Inflammatory macrophage treated with lipopolysaccharide for 4 hours (primary cell): Measurements from ENCODE around the gene SV2C.
"Not testable (repeated sequence)": the region's sequence is repeated elsewhere in the genome, so short reads cannot be mapped to it uniquely, and the experiment has no call there.

Experiments
- DNase-seq: peaks from one replicate; pipeline ENCODE4 v3.0.0-alpha.2; 2020

SV2C gene

DNA sequence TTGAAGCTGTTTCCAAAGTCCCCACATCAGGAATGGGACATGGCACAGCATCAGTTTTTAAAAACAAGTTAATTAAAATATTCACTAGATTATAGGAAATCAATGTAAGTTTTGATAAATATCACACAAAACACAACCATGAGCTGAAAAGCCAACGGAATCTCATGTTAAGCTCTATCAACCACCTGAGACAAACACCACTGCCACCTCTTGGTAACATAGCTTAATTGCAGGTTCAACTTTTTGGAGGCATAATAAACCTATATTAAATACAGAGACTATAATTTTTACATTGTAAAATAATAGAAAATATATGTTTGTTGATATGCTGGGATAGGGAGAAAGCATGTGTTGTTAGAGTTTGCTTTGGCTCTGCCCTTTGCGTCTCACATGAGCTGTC lies 126.1 kb downstream of the SV2C start:
- no peak for DNase-seq

DNA sequence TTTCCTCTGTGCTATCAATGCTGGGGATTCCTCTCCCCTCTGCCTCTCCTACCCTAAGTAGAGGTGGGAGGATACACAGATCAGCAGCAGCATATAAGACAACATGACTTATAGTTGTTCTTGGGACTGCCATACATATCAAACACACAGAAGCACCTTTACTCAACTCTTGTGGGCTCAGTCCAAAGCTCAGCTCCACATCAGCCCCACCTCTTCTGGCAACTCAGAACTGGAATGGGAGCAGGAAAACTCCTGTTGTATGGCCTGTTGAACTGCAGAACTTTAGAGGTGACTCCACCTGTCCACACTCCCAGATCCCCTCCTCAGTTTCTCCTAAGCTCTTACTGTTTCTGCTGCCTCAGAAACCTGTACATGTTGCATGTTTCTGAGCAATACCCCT lies 127.8 kb downstream of the SV2C start:
- no peak for DNase-seq

DNA sequence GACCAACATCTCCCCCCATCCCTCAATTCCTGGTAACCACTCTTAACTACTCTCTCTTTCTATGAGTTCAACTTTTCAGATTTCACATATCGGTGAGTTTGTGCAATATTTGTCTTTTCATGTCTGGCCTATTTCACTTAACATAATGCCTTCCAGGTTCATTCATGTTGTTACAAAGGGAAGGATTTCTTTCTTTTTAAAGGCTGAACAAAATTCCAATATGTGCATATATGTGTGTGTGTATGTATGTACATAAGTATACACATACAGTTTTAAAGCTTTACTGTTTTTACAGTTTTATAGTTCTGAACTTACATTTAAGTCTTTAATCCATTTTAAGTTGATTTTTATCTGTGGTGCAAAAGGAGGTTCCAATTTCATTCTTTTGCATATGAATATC lies 130.7 kb downstream of the SV2C start:
- DNase-seq = no peak

DNA sequence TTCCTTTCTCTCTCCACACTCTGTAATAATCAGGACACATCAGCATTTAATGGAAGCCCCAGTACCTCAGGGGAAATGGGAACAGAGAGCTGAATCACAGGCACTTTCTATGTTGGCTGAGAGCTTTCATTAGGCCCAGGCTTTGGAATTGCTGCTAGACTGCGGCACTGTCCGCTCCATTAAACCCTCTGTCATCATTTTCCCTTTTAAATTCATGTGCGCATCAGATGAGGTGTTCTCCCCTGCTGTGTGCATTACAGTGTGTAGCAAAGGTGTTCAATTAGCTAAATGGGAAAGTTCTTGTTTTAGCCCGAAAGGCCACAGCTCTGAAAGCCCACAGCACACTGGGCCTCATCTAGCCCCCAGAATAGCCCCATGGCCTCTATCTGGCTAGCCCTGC lies 133.6 kb downstream of the SV2C start:
- DNase-seq = no peak

DNA sequence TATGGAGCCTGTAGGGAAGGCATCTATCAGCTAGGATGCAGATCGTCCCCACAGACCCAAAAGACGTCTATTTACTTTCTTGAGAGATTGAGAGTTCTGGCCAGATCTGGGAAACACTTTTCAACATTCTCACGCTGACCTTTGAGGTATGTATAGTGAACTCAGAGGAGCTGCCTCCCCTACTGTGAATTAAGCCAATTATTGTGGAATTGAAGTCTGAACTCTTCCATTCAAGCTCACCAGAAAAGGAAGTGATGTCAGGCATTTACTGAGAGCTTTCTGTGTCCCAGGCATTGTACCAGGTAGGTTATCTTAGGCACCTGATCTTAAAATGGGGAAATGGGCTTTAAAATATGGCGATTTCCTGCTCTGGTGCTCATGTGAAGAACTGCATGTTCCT lies 136.5 kb downstream of the SV2C start:
- DNase-seq = no peak

DNA sequence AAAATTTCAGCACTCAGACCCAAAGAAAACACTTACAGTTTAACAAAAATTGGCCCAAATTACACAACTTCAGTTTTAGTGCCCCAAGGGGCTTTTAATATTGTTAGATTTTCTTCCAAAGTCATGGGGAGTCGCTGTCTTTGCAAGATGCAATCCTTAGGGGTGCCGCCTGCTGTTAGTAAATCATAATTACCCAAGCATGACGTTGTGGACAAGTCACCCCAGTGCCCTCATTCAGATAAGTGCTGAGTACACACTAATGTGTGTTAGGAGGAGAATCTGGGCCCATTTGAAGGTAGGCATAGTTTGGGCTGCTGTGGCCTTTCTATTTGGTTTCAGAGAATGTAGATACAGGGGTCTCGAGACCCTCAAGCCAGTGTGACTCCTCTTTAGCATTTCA lies 138.1 kb downstream of the SV2C start:
- DNase-seq = no peak

DNA sequence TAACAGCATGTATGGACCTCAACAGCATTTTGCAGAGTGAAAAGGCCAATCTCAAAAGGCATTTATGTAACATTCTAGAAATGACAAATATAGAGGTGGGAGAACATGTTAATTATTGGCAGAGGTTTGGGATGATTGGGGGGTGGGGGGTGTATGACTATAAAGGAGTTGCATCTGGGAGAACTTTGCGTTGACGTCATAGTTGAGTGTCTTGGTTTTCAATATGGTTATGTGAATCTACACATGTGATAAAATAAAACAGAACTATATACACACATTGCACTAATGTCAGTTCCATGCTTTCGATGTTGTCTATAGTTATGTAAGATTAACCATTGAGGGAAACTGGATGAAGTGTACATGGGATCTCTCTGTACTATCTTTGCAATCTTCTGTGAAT lies 139.1 kb downstream of the SV2C start:
- DNase-seq = no peak

DNA sequence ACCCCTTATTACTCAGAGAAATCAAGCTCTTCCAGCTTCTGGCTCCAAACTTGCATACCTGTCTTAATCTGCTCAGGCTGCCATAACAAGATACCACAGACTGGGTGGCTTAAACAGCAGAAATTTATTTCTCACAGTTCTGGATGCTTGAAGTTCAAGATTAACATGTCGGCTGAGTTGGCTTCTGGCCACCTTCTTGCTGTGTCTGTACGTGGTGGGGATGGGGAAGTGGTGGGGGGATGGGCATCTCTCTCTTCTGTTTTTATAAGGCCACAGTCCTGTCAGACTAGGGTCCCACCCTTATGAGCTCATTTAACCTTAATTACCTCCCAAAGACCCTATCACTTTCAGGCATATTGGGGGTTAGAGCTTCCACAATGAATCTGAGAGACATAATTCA lies 140.5 kb downstream of the SV2C start:
- DNase-seq = peak; percentile 3

DNA sequence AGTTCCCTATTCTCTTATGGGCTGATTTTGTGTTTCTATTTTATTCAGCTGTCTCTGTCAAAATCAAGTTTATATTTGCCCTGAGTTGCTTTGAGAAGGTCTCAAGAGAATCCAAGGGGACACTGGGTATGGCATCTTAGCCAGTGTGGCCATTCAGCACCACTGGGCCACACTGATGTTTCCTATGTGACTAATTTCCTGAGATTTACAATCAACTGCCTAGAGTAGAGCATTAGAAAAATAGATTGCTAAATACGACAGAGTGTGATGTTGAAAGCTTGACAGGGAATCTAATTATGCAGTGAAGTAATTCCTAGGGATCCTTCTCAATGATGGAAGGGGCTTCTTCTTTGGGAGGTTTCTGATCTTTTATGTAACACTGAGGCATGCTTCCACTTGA lies 141.7 kb downstream of the SV2C start:
- peak; percentile 4 for DNase-seq

DNA sequence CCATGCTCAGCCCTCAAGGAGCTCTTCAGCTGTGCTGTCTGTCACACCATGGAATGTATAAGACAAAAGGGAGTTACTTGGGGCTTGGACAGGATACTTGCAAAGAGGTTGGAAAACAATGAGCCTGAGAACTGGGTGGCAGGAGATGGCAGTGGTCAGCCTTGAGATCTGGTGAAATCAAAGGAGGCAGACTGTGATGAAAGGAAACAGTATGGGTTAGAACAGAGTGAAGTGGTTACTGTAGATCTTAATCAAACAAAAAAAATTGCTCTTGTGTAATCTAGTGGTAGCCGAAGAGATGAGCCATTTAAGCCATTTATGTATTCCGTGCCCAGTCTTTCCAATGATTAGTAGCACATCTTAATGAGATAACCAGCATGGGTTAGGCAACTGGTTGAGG lies 142.2 kb downstream of the SV2C start:
- no peak for DNase-seq

DNA sequence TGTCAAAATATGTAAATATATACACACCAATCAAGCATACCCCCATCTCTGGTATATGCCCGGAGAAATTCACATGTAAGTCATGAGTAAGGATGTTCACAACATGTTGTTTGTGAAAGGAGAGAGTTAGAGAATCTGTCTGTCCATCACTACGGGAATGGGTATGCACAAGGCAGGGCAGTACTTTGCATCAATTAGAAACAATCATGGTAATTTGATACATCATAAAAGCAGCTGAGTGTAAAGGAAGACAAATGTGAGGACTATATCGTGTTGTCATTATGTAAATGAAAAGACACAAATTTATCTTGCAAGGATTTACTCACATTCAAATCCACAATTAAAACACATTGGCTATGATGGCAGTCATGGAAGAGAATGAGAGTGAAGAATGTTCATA lies 146.7 kb downstream of the SV2C start:
- no peak for DNase-seq

DNA sequence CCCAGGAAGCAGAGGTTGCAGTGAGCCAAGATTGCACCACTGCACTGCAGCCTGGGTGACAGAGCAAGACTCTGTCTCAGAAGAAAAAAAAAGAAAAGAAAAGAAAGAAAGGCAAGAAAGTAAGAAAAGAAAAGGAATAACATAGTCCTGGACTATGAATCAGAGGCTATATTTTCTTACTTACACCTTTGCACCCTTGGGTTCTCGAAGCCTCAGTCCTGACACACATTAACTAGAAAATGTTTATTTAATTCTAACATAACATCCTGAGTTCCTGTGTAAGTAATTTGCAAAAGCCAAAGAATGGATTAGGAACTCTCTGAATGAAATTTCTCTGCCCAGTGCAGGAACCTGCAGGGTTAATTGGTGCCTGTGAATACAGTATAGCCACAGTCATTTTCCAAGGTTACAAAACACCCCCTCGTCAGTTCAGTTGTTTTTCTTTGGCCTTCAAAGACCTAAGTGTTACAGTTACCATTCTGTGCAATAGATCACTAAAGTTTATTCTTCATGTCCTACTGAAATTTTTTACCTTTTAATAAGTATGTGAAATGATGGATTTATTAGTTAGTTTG lies 147.6 kb downstream of the SV2C start:
- DNase-seq = no peak

DNA sequence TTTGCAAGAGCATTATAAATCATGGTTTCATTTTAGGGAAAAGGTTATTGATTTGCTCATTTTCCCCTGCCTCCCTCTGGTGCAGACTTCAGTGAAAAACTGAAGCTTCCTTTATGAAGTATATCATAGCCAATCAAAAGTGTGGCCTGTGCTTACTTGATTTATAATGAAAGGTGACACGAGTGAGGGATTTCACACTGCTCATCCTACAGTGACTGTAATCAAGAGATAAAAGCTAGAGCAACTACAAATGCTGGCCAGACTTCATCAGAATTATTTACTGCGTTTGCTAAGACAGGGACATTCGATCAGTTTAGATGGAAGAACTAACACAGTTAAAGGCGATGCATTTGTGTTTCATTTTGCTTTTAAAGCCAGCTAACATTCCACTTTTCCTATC lies 151.5 kb downstream of the SV2C start:
- no peak for DNase-seq

DNA sequence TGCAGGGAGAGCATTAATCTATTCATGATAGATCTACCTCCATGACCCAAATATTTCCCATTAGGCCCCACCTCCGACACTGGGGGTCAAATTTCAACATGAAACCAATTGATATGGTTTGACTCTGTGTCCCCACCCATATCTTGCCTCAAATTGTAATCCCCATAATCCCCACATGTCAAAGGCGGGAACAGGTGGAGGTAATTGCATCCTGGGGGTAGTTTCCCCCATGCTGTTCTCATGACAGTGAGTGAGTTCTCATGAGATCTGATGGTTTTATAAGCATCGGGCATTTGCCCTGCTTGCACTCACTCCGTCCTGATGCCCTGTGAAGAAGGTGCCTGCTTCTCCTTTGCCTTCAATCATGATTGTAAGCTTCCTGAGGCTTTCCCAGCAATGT lies 153.5 kb downstream of the SV2C start:
- DNase-seq = no peak

DNA sequence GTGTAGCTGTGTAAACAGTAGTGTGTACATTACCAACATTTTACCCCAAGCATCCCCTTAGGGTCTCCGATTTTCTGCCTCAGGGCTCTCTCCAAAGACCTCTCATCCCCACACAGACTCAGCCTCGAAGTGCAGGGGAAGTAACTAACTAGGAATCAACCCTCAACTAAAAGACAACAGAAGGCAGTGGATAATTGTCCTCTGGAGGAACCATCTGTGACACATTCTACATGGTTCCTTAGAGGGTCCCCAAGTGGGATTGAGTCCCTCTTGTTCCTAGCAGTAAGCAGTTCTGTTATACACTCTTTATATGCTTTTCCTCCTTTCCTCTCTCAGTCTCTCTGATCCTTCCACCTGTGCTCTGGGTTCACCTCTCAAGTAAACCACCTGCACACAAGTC lies 157.2 kb downstream of the SV2C start:
- no peak for DNase-seq

DNA sequence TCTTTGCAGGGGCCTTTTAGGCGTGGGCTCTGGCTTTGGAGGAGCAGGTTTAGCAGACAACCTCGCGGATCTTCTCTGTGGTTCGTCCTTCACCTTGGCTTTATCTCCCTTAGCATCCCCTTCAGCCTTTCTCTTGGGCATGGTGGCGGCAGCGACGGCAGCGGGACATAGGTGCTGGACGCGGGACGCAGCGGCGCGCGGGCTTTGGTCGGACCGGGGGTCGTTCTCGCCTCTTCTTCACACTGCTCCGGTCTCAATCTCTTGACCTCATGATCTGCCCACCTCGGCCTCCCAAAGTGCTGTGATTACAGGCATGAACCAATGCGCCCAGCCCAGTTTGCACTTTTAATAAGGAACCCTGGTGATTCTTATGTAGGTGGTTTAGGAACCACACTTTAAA lies 159.0 kb downstream of the SV2C start:
- DNase-seq = not testable (repeated sequence)

DNA sequence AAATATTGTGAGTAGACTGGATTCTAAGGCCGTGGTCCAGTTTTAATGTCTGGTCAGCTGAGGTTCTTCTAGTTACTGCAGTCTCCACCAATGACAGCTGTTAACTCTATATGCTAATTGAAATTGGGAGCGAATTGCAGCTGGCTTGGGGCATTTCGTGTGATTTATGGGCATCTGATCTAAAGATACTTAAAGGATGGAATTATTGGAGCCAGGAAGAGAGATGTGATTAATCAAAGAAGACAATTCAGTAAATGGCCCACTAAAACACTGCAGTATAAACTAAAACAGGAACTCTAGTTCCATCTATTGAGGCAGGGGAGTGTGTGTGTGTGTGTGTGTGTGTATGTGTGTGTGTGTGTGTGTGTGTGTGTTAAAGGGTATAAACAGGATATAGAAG lies 162.4 kb downstream of the SV2C start:
- no peak for DNase-seq

DNA sequence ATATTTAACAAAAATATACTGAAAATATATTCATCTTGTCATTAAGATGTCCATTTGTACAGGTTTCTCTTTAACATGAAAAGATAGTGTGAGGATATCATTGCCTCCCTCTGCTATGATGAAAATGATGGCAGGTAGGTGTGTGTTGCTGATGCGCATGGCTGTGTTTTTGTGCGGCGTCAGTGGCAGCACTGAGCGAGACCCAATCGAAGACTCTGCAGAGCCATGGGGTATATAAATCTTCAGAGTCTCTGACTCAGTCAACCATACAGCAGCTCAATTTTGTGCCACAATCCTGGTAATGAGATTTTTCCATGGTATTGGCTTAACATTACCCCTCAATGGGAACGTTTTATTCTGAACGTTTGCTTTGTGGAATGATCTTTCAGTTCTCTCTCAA lies 166.4 kb downstream of the SV2C start:
- DNase-seq = no peak

DNA sequence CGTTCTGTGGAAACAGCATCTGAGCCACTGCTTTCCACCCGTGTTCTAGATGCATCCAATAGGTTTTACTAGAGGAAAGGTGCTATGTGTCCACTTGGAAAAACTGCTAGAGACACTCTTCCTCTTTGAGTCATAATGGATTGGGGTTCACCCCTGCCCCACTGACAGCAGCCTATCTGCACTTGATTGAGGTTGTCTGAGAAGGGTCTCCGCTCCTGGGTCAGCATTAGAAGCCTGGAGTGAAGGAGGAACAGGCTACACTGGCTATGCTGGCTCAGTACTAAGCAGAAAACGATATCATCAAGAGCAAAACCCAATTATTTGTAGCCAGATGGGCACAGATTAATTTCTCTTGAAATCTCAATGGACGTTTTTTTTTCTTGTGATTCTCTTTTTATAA lies 167.3 kb downstream of the SV2C start:
- no peak for DNase-seq

DNA sequence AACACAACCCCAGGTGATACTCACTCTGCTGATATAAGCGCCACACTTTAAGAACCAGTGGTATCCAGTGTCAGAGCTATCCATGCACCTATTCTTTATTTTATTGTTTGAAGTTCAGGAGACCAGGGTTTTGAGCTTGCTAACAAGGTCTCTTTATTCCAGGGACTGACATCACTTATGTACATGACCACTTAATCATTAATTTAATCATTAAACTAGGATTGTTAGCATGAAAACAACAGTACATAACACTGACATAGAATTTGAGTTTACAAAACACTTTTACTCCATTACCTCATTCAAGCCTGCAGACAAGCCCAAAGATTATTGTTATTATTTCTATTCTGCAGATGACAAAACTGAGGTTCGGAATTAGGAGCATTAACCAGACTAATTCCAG lies 168.5 kb downstream of the SV2C start:
- no peak for DNase-seq

DNA sequence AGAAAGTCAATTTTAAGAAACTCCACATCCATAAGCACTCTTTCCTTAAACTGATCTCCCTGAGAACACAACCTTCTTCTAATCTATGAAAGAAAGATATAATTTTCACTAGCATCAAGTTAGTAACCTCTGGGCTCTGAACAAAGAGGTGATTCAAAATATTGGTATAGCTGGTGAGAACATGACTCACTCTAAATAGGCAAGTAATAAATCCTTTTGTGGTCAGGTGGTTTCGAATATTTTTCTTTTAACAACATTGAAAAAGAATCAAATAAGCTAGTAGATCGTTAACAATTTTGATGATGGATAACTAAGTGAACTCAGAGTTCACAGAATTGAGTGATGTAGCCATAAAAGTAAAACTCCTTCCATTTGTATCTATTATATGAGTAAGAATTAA lies 169.3 kb downstream of the SV2C start:
- DNase-seq = no peak

DNA sequence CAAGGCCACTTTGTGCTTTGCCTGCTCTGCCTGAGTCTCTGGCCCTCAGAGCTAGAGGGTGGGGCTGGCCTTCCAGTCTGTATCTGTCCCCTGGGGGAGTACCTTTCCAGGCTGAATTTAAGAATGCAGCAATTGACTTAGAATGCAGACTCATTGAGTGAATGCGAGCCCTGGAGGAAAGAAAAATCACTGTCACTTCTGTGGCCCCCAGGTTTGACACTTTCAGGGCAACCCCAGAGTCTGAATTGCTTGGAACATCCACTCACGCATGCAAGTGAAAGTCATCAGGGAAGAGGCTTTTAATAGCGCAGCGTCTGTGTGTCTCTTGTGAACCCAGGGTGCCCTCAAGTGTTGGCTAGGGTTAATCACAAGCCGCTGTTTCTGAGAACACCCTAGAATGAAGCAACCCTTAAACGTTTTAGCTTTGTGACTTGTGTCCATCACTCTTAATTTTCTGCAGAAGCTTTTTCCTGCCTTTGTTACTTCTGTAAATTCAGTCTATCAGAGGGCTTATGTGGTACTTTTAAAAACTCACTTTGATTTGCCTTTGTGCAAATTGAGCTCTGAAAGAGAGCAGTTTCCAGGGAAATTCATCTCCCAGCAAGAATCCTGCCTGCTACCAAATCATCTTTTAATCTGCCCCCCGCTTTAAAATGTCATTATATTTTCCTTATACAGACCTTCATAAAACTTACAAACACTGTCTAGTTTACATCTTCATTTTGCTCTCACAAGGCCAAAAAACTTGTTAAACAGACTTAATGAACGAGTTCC lies 173.1 kb downstream of the SV2C start:
- peak; percentile 84 for DNase-seq

DNA sequence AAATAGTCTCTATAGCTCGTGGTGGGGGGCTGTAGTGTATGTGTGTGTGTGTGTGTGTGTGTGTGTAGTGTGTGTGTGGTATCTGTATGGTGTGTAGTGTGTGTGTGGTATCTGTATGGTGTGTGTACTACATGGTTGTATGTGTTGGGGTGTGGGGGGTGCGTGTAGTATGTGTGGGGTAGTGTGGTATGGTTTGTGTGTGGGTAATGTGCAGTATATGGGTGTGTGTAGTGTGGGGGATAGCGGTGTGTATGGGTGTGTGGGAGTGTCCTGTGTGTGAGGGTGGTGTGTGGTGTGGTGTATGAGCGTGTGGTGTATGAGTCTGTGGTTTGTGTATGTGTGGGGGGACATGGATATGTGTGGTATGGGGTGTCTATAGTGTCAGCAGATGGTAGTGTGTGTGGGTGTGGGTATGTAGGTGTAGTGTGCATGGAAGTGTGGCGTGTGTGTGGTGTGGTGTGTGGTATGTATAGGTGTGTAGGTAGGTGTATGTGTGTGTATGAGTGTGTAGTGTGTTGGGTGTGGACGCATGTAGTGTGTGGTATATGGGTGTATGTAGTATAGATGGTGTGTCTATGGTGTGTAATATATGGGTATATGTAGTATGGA lies 174.1 kb downstream of the SV2C start:
- DNase-seq = no peak

DNA sequence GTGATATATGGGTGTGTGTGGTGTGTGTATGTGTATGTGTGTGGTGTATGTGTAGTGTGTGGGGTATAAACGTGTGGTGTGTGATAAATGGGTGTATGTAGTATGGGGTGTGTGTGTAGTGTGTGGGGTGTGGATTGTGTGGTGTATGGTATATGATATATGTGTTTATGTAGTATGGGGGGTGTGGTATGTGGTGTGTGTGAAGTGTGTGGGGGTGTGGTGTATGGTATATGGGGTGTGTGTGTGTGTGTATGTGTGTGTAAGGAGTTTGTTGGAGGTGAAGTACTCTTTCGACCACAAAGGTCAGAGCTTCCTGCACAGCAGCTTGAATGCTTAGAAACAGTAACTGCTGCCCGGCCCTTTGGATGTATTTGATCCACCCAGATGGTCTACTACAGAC lies 174.7 kb downstream of the SV2C start:
- no peak for DNase-seq

DNA sequence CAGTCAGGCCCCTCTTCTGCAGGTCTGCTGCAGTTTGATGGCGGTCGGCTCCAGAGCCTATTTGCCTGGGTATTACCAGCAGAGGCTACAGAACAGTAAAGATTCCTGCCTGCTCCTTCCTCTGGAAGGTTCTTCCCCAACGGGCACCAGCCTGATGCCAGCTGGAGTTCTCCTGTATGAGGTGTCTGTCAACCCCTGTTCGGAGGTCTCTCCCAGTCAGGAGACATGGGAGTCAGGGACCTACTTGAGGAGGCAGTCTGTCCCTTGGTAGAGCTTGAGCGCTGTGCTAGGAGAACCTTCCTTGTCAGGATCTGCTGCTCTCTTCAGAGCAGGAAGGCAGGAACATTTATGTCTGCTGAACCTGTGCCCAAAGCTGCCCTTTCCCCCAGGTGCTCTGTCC lies 181.5 kb downstream of the SV2C start:
- DNase-seq = no peak
